ENCODE measurements around the gene PLCH1.
"Not testable (repeated sequence)": the region's sequence is repeated elsewhere in the genome, so short reads cannot be mapped to it uniquely, and the experiment has no call there.

PLCH1 gene

DNA sequence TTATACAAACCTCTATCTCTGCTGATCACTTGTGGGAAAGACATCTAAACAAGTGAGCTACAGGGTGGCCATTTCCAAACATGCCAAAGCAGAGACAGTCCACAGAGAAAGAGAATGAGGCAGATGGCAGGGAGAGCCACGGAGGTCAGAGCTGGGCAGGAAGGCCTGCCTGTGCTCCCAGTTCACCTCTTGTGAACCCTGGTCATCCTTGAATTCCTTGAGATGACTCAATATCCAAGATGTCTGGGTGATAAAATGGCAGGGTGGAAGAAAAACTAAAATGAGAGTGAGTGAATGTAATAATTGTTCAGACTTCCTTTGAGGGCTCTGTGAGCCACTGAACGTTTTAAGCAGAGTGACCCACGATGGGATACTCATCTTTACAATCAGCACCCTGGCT, 104.8 kb downstream of the PLCH1 start:
- DNase-seq, result no peak

DNA sequence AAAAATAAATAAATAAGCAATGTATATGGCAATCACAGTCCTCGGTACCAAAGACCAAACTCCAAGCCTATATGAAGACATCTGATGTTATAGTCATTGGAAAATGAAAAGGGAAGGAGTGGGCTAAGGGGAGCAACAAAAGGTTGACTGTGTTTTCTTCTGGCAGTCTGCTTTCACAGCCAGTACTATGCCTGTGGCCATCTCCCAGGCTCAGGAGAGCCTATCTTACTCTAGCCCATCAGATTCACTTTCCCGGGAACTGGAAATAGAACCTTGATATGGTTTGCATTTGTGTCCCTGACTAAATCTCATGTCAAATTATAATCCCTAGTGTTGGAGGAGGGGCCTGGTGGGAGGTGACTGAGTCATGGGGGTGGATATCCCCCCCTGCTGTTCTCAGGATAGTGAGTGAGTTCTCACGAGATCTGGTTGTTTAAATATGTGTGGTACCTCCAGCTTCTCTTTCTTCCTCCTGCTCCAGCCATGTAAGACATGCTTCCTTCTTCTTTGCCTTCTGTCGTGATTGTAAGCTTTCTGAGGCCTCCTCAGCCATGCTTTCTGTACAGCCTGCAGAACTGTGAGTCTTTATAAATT, 105.3 kb downstream of the PLCH1 start:
- DNase-seq, result no peak

DNA sequence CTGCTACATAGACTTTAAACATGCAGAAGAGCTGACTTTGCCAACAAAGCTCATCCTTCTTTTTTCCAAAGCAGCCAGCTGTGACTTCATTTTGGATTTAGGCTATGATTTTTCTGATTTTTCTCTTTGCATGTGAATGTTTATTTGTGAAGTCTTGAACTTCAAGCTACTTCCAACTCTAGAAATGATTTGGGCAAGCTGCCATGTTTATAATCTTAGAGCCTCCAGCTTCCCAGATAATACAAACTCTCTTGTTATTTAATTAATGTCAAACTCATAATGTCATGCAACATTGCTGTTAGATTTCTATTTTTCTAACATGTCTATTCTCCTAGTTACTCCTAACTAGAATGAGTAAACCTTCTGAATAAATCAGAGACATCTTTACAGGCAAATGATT, 106.4 kb downstream of the PLCH1 start:
- not testable (repeated sequence) for DNase-seq

DNA sequence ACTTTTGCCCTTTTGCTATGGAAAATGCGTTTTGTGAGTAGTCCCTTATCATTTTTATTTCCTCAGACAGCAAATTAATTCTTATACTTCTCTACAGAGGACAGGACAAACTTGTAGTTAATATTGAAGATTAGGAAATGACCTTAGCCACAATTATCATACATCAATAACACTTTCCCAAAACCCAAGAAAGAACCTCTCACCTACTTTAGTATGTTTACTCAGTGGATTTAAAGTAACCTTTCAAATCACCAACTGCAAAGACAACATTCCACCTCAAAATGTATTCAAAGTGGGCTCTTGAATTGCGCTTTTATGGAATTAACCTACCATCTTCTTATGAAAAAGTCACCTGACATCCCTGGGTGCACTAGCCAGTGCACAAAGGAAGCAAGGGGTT, 107.3 kb downstream of the PLCH1 start:
- DNase-seq, result no peak

DNA sequence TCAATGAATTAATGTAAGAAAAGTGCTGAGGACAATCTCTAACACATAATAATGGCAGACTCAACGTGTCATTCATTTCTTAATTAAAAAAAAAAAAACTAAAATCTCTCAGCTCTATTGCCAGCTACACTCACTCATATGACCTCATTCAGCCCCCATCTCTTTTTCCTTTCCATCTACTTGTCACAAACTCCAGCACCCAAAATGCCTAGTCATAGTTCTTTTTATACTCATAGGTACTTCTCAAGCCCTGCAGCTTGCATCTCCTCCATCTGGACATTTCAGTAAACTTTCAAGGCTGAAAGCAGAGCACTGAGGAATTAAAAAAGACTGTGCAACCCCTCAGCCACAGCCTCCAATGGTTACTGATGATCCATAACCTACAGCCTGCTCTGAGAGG, 109.8 kb downstream of the PLCH1 start:
- DNase-seq, result no peak

DNA sequence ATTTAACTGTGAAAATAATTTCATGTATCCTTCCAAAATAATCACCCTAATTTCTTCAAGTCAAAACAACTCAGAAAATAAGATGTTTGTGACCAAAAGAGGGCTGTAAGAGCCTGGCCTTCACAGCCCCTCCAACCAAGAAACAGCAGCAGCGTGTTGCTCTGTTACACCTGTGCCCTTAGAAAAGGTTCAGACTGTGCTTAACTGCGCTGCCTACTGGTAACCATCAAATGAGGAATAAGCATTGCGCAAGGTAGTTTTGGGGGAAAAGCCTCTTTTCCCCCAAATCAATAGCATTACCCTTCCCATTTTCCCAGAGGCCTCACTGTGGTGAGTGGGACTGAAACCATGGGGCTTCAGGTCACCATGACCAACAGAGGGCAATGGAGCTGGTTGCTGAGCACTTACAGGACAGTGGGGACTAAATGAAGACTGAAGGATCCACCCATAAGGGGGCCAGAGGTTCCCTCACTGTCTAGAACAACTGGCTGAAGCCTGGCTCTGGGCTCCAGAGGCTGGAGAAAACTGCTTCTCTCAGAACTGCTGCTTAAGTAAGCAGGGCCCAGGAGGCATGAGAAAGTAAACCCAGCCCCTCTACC, 110.7 kb downstream of the PLCH1 start:
- no peak for DNase-seq

DNA sequence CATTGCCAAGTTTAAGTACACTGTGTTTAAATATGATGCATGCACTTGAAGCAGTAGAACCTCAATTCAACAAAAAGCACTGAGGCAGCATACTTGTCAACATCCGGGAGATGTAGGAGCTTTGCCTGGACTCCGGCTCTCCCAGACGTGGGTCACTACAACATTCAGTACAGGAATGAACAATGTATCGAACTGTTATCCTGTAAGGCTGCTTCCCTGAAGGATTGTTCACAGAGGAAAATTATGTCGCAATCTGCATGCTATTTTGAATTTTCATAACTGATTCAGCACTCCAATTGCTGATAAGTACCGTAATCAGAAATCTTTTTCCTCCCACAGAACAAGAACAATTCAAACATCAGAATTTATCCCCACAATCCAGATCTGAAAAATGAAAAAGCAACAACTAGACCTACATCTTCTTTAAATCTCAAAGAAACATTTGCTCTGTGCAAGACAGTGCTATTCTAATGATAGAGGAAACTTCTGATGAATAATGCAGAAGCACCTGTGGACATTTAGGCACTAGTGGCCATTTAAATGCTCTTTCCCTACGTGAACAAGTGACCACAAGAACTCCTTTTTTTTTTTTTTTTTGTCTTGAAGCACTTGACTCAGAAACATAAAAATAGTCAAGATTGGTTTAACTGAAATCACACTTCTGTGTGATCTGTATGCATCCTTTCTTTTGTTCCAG, 113.4 kb downstream of the PLCH1 start:
- DNase-seq, result no peak

DNA sequence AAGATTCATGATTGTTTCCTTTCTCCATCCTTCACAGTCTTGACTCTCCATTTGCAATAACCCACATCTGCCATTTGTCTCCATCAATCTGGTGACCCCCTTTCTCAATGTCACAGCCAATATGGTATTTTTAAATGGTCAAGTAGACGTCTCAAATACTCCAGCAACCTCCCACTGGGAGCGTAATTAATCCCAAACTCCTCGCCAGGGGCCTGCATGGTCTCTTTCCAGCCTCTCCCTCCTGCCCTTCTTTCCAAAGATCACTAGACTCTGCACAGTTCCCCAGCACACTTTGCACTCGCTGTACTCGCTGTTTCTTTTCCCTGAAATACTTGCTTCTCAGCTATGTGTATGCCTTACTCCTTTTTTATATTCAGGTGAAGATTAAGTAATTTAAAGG, 115.3 kb downstream of the PLCH1 start:
- DNase-seq, result no peak

DNA sequence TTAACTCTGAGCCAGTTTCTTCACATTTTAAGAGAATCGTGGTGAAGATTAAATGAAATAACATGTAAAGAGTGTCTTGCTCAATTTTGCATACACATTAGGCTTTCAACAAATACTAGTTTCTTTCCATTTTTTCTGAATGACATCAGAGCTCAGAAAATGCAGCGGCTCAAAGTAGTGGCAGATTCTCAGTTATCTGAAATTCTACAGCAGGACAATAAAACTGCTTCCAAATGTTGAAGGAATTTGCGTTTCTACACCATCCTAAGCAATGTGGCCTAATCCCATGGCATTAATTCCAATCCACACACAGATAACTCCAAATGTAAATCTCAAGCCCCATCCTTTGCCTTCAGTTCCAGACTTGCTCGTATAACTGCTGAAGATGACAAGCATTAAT, 115.8 kb downstream of the PLCH1 start:
- DNase-seq, result no peak

DNA sequence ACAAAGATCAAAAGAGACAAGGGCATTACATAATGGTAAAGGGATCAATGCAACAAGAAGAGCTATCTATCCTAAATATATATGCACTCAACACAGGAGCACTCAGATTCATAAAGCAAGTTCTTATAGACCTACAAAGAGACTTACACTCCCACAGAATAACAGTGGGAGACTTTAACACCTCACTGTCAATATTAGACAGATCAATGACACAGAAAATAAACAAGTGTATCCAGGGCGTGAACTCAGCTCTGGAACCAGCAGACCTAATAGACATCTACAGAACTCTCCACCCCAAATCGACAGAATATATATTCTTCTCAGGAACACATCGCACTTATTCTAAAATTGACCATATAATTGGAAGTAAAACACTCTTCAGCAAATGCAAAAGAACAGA, 122.2 kb downstream of the PLCH1 start:
- DNase-seq, result not testable (repeated sequence)

DNA sequence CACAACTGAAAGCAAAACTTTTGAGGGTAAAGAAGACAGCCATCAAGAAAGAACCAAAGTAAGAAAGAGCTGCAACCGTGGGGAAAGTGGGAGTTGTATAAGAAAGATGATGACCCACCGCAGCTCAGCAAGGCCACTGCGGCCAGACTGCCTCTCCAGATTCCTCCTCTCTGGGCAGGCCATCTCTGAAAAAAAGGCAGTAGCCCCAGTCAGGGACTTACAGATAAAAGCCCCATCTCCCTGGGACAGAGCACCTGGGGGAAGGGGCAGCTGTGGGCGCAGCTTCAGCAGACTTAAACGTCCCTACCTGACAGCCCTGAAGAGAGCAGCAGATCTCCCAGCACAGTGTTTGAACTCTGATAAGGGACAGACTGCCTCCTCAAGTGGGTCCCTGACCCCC, 124.3 kb downstream of the PLCH1 start:
- not testable (repeated sequence) for DNase-seq

DNA sequence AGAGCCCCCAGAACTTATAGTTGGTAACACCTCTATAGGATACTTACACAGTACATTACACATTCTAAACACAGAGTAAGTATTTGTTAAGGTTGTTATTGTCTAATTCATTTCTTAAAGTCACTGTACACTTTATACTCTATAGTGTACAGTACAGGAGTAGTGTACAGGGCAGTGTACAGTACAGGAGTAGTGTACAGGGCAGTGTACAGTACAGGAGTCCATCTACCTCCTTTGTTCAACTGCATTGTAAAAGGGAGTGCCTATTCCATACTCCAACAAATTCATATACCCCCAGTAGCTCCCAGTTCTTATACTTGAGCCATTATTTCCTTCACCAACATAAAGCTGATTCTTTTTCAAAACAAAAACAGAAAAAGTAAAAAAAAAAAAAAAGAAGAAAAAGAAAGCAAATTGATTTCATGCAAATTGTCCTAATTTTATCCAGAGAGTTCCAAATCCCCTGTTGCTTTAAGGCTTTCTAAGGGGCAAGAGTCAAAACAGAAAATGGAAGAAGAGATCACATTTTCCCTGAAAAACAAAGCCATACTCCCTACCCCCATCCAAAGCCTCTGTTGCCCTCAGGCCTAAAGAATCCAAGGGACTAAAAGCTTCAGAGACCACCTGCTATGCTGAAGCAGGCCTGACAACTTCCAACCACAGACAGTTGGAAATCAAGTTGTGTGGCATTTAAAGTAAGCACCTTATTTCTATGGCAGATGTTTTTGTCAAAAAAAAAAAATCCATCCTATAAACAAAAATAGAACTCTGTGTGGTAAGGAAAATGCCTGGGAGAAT, 125.6 kb downstream of the PLCH1 start:
- DNase-seq, result no peak

DNA sequence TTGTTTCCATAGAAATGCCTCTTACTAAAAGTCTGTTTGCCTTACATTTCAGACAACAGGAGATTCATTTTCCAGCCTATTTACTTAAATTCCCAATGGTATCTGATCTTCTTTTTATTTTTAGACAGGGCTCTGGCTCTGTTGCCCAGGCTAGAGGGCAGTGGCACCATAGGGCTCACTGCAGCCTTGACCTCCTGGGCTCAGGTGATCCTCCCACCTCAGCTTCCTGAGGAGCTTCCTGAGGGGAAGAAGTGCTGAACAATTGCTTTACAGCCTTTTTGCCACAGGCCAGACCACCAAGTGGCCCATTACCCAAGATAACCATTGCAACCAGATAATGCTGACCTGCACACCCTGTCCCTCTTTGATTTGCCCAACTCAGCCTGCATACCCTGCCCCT, 126.3 kb downstream of the PLCH1 start:
- DNase-seq, result no peak

DNA sequence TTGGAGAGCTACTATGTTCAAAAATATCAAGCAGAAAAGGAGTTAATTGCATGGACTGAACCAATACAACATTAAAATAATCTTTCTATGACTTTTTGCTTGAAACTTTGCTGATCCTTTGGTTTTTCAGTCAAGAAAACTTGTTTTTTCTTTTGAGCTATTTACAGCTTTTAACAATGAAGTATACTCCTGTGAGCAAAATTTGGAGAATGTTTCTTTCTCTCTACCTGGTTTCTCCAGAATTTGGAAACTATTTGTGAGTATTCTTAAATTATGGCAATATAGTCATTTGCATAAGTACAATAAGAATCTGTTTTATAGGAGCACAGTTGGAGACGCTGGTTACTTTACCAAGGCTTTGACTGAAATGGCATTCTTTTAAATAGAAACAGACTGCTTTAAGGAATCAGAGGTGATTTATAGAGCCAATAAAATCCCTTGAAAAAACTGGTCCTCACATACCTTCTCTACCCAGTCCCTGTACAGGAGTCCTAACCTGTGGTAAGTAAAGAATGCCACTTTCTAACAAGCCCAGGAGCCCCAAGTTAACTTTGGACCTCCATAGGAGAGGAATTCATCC, 127.4 kb downstream of the PLCH1 start:
- DNase-seq, result no peak

DNA sequence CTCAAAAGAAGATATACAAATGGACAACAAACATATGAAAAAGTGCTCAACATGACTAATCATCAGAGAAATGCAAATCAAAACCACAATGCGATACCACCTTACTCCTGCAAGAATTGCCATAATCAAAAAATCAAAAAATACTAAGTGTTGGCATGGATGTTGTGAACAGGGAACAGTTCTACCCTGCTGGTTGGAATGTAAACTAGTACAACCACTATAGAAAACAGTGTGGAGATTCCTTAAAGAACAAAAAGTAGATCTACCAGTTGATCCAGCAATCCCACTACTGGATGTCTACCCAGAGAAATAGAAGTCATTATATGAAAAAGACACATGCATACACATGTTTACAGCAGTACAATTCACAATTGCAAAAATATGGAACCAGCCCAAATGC, 129.7 kb downstream of the PLCH1 start:
- not testable (repeated sequence) for DNase-seq

DNA sequence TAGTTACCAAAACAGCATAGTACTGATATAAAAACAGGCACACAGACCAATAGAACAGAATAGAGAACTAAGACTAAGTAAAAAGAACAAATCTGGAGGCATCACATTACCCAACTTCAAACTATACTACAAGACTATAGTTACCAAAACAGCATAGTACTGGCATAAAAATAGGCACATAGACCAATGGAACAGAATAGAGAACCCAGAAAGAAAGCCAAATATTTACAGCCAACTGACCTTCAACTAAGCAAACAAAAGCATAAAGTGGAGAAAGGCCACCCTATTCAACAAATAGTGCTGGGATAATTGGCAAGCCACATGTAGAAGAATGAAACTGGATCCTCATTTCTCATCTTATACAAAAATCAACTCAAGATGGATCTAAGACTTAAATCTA, 130.5 kb downstream of the PLCH1 start:
- not testable (repeated sequence) for DNase-seq

DNA sequence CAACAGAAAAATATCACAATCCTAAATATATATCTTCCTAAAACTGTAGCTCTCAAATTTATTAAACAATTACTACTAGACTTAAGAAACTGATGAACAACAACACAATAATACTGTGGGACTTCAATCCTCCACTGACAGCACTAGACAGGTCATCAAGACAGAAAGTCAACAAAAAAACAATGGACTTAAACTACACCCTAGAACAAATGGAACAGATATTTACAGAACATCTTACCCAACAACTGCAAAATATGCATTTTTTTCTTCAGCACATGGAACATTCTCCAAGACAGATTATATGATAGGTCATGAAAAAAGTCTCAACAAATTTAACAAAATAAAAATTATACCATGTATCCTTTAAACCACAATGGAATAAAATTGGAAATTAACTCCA, 133.4 kb downstream of the PLCH1 start:
- no peak for DNase-seq

DNA sequence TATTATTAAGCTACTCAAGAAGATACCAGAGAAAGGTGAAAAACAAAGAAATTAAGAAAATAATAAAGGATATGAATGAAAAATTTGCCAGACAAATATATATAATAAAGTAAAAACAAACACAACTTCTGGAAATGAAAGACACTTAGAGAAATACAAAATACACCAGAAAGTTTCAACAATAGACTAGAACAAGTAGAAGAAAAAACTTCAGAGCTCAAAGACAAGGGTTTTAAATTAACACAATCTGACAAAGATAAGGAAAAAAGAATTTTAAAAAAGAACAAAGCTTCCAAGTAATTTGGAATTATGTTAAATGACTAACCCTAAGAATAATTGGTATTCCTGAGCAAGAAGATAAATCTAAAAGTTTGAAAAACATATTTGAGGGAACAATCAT, 135.3 kb downstream of the PLCH1 start:
- no peak for DNase-seq

DNA sequence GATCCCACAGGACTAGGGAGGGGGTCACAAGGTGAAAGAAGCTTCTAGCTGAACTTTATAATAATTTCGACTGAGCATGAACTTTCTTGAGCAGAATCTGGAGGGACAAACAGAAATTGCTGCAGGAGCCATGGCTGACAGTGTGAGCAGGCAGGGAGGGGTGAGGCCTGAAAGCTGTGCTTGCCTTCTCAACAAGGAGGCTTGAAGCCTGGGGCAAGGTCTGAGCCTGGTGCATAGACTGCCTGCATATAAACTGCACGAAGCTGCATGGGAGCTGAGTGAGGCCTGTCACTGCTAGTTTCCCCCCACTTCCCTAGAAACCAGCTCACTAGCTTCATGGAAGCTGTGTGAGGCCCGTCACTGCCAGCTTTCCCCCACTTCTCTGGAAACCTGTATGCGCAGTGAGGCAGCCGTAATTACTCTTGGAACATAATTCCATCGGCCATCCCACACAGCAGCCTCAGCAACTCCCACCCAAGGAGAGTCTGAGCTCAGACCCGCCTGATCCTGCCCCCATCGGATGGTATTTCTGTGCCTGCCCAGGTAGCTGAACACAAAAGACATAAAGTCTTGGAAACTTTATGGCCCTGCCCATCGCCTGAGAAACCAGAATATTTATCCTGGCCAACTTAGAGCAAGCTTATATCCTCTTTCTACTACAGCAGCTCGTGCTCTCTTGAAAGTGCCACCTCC, 136.5 kb downstream of the PLCH1 start:
- no peak for DNase-seq

DNA sequence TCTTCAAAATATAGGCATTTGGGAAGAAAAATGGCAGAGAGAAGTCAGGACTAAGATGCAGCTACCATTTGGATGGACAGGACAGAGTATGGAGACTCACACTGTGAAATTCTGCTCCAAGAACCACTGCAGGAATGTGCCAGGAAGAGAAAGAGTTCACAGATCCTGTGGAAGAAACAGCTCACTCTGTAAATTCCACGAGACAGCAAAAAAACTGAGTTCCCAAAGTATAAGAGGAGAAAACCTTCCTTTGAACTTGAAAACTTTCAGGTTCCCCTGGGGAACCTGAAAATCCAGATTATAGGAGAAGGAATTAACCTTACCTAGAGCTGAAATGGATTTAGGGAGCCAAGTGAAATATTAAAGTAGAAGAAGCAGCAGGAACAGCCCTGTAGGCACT, 137.1 kb downstream of the PLCH1 start:
- DNase-seq, result no peak

DNA sequence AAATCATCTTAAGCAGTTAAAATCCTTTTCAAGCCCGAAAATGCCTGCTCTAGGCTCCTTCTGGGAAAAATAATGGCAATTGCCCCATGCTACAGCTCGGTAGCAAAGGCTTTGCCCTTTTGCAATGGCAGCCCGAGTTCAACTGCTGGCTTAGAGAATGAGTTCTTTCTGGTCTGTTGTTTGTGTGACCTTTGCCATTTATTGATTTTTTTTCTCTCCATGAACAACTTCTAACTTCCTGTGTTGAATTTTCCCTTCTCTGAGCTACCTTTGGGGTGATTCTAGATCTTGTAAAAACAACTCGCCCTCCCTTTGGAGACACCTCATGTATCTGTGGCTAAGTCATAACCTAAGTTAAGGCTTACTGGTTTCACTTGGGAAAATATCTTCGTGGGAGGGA, 139.3 kb downstream of the PLCH1 start:
- DNase-seq, result no peak

DNA sequence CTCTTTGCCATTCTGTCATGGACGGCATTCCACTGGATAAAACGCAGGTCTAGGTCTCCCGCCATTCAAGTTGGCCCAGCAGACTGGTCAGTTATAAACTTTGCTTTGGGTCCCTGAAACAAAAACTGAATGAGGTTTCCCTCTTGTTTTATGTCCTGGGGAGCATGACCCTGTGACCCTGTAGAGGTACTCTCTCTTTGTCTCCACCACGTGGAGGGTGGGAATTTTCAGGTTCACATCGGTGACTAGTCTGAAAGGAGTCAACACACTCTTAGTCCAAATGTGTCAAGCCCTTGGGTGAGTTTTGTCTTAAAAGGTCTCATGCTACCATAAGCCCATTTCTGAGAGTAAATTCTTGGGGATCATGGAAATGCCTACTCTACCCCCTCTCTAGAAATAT, 139.9 kb downstream of the PLCH1 start:
- no peak for DNase-seq

DNA sequence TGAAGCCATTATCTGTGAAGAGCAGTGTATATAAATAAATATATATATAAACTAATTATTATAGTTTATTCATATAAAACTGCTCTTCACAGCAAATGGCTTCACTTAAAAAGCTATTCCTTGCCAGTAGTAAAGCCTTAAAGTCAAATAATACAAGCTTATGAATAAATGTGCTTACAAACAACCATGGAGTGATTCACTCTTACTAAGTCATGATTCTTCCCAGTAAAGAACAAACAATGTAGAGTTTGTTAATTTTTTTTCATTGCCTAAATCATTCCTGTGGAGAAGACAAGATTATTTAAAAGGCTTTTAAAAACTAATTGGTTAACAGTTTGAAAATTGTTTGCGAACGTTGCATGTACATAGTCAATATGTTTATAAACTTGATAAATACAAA, 140.7 kb downstream of the PLCH1 start:
- no peak for DNase-seq
